Activated CD8-positive, alpha-beta memory T cell treated with anti-CD3 and anti-CD28 coated beads, Interleukin-2, amount 10 ng/mL, durations not matched to agents 7 days and 5 days (primary cell): Measurements from ENCODE around the gene PDE9A. TPM values are rescaled to one million over a fixed set of nuclear protein-coding genes. Genes with fewer than 3 reads are reported as not detected.

Experiments used
- ATAC-seq: fragments of 150-1000 bp; cut with Tn5 transposase; one replicate; pipeline ENCODE4 v1.10.0; 2021; ENCODE audit warnings: moderate library complexity
- CTCF ChIA-PET: fragments of 350-600 bp; sonication (Branson Sonifier 250); formaldehyde crosslinking; loops from one replicate; lab custom pipeline; 2021; ENCODE audit warnings: antibody characterized with exemption; lab: Charles Lee
- DNase-seq: peaks from one replicate; pipeline ENCODE4 v3.0.0-alpha.2; 2020
- H3K27ac Mint-ChIP-seq: one replicate; pipeline ENCODE4 v1.8.0; 2021; ENCODE audit warnings: mild to moderate bottlenecking, mixed read lengths
- H3K27me3 Mint-ChIP-seq: one replicate; pipeline ENCODE4 v1.8.0; 2021; ENCODE audit warnings: mixed read lengths
- H3K36me3 Mint-ChIP-seq: one replicate; pipeline ENCODE4 v1.8.0; 2021; ENCODE audit warnings: mild to moderate bottlenecking, mixed read lengths
- H3K4me1 Mint-ChIP-seq: one replicate; pipeline ENCODE4 v1.8.0; 2021; ENCODE audit warnings: mixed read lengths
- H3K4me3 Mint-ChIP-seq: one replicate; pipeline ENCODE4 v1.8.0; 2021; ENCODE audit warnings: mild to moderate bottlenecking, moderate library complexity, mixed read lengths
- H3K9me3 Mint-ChIP-seq: one replicate; pipeline ENCODE4 v1.8.0; 2022; ENCODE audit warnings: low read depth, mixed read lengths
- total RNA-seq, 2 experiments: library from RNA; stranded (reverse); gene quantifications; one replicate each; pipeline ENCODE4 v1.2.3, GENCODE V29; 2021

Gene PDE9A
- total RNA-seq, 2 experiments from 2014 or later: 2.0 to 6.8 TPM

DNA sequence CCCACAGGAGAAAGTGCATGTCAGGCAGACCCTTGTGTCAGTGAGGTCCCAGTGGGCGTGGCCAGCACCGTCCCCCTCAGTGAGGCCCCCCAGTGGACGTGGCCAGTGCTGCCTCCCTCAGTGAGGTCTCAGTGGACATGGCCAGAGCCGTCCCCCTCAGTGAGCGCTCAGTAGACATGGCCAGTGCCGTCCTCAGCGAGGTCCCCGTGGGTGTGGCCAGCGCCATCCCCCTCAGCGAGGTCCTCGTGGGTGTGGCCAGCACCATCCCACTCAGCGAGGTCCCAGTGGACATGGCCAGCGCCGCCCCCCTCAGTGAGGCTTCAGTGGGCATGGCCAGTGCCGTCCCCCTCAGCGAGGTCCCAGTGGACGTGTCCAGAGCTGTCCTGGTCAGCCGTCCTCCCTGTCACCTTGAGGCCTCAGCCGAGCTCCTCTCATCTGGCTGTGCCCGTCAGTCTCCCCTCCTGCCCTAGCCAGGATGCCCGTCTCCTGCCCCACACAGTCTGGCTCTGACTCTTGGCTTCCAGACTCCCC, 35.5 kb downstream of the PDE9A start:
- Mint-ChIP-seq H3K4me1 (peaks cover 17% of the 10 kb centered on the region), H3K27ac (no peak overlapping the region), H3K9me3 (no peaks in the 10 kb centered on the region), H3K27me3 (no peaks in the 10 kb centered on the region), H3K36me3 (no peaks in the 10 kb centered on the region), H3K4me3 (no peak overlapping the region)
- CTCF ChIA-PET: no interaction called here
- no peak for ATAC-seq
- DNase-seq: no peak

DNA sequence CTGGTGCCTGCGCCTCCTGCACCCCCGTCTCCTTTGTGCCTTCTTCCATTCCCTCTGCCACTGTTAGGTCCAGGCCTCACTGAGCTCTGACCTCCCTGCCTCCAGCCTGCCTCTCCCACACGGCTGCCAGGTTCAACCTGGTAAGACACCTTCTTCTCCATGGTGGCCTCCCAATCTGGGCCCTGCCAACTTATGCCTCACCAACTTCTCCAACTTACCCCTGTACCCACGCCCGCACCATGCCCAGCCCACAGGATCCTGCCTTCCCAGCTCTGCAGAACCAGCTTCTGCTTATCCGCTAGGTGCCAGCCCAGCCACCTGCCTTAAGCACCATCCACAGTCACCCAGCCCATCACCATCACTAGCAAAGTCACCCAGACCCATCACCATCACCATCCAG, 37.2 kb downstream of the PDE9A start:
- Mint-ChIP-seq H3K4me3 (no peak overlapping the region), H3K4me1 (peaks cover 3% of the 10 kb centered on the region), H3K9me3 (no peaks in the 10 kb centered on the region), H3K27ac (no peak overlapping the region), H3K27me3 (no peaks in the 10 kb centered on the region), H3K36me3 (no peaks in the 10 kb centered on the region)
- CTCF ChIA-PET: no interaction called here
- DNase-seq (no peak), ATAC-seq (no peak)

DNA sequence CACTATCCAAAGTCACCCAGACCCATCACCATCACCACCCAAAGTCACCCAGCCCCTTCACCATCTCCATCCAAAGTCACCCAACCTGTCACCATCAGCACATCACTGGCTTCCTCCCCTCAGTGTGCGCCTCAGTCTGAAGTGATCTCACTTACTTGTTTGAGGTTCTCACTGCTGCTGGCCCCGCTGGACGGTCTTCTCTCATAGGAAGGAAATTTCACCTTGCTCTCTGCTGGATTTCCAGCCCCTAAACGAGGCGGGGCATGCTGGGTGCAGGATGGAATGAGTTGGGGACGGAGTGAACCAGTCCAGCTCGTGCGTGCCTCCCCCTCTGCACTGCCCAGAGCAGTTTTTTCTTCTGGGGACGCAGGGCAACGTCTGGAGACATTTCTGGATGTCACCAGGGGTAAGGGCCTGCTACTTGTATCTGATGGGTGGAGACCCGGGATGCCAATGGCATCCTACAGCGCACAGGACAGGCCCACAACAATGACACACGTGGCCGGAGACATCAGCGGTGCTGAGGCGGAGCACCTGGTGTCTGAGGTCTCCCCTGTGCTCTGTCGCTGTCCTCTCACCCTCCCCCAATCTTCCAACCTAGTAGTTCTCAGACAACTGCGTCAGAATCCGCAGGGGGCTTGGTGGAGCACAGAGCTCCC, 38.6 kb downstream of the PDE9A start:
- CTCF ChIA-PET: no interaction called here
- Mint-ChIP-seq H3K27me3 (no peaks in the 10 kb centered on the region), H3K4me1 (no peaks in the 10 kb centered on the region)

DNA sequence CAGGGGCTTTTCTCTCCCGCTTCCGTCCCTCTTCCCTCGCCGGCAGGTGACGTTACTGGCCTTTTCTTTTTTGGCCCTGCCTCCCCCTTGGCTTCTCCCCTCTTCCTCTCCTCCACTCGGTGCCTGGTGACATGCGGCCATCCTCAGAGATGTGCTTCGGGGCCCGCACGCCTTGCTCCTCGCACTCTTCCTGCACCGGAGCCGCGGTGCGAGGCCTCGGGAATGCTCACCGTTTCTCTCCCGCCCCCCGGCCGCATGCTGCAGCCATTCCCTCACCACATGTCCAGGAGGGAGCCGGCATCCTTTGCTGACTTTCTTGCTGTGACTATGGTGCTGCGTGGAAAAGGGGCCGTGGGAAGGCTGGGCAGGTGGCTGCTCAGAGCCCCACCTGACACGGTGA, 39.3 kb downstream of the PDE9A start:
- CTCF ChIA-PET: no interaction called here
- Mint-ChIP-seq H3K27ac (no peak overlapping the region), H3K4me1 (no peaks in the 10 kb centered on the region), H3K9me3 (no peaks in the 10 kb centered on the region), H3K27me3 (no peaks in the 10 kb centered on the region), H3K36me3 (no peaks in the 10 kb centered on the region), H3K4me3 (no peak overlapping the region)
- ATAC-seq (no peak), DNase-seq (no peak)

More for the DNA sequence above, 38.6 kb downstream of the PDE9A start:
- no peak for DNase-seq
- no peak overlapping the region for H3K4me3 Mint-ChIP-seq
- no peaks in the 10 kb centered on the region for H3K9me3 Mint-ChIP-seq
- H3K36me3 Mint-ChIP-seq: no peaks in the 10 kb centered on the region
- ATAC-seq: no peak
- no peak overlapping the region for H3K27ac Mint-ChIP-seq

DNA sequence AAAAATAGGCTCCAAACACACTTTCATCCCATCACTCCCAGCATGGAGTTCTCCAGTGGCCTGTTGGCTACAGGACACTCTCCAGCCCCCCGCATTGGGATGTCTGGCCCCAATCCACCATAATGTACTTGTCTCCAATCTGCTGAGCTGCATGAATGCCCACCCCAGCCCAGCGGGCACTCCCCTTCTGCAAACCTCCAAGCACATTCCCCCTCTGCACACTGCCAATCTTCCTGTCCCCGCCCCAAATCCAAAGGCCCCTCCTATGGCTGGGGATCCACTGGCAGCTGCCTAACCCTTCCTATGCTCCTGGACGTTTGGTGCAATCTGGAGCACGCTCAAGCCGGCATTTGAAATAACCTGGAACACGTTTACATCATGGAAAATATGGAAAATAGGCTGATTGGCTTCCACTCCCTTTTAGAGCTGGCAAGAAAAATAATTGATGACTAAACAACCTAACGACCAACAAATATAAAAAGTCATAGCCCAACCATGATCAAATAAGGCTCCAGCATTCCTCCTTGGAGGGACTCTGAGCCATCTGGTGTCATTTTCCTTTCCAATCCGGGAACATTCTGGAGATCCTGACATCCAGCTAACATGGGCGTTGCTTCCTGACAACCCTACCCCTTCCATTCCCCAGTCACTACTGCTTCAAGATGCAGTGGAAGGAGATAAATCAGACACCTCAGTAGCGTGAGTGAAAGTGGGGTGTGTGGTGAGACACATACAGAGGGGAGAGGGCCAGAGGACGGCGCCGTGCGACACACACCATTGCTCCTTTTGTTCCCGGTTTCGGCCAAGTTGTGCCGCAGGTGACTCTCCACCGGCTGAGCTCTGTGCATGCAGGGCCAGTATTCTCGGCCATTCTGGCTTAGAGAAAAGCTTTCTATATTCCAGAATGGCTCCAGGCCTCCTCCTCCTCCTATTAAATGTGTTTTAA, 41.6 kb downstream of the PDE9A start:
- Mint-ChIP-seq H3K27me3 (no peaks in the 10 kb centered on the region), H3K27ac (no peak overlapping the region), H3K9me3 (no peaks in the 10 kb centered on the region), H3K4me3 (no peak overlapping the region), H3K36me3 (no peaks in the 10 kb centered on the region), H3K4me1 (no peaks in the 10 kb centered on the region)
- DNase-seq (no peak), ATAC-seq (no peak)
- CTCF ChIA-PET: no interaction called here

DNA sequence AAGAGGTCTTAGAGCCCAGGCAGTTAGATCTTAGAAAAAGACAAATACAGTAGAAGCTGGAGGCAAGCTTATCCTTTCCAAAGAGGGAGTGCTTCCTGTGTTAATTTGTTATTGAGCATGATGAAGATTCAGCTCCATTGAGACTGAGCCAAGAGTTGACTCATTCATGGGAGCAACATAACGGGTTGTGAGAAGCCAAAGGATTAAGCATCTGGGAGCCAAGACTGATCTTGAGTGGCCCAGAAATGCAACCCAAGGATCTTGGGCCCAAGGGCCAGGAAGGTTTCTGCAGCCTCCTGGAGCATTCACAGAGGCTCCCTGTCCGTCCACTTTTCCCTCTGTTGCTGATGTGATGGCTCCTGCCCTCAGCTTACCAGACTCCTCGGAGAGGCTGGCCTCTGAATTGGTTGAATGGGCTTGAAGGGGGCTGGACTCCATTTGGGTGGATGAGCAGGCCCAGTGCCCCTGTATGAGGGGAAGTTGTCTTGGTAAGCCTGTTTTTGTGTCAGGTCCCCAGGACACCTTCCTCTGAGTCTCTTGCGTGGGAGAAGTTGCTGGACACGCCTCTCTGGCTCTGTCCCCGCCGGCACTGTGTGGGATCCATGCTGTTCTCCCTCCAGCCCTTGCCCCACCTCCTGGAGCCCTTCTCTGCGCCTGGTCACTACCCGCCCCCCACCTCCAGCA, 42.4 kb downstream of the PDE9A start:
- Mint-ChIP-seq H3K27ac (no peak overlapping the region), H3K4me1 (no peaks in the 10 kb centered on the region), H3K4me3 (no peak overlapping the region), H3K9me3 (no peaks in the 10 kb centered on the region), H3K27me3 (peaks cover 4% of the 10 kb centered on the region), H3K36me3 (no peaks in the 10 kb centered on the region)
- DNase-seq: no peak
- CTCF ChIA-PET: no interaction called here
- ATAC-seq: no peak

DNA sequence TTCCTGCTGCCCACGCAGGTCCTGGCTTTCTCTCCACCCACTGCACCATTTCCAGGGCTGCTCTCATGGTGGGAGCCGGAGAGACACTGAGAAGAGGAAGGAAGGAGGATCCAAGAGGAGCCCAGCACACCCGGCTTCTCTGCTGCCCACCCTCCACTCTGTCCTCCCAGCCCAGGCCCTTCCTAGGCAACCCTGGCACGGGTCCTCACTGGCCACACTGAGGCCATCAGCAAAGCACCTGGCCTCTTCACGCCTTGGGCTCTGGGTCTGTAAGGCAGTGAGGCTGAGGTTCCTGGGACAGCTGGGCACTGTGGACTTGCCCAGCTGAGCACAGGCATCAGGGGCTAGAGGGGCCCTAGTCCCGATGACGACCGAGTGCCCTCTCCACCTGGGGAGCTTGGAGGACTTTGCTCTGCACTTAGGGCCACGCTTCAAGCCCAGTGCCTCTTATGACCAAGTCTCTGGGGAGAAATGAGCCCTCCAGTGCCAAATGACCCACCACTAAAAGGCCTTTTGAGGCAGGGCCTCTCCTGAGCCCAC, 43.1 kb downstream of the PDE9A start:
- CTCF ChIA-PET: no interaction called here
- Mint-ChIP-seq H3K36me3 (no peaks in the 10 kb centered on the region), H3K27me3 (peaks cover 7% of the 10 kb centered on the region), H3K27ac (no peak overlapping the region), H3K4me1 (no peaks in the 10 kb centered on the region), H3K4me3 (no peak overlapping the region), H3K9me3 (no peaks in the 10 kb centered on the region)
- DNase-seq (no peak), ATAC-seq (no peak)

DNA sequence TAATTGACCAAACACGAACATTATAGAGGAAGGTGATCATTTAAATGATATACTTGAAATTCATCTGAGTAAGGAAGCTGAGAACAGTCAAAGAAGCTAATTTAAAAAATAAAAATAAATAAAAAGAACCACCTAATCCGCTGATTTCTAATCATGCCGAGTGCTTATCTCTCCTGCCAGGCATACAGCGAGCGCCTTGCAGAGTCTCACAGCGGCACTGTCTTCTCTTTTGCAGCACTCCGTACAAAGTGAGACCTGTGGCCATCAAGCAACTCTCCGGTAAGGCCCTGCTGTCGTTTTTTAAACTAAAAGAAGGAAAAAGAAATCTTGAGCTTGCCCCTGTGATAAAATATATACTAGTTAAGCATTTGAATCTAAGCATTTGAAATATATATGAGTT, 45.3 kb downstream of the PDE9A start:
- DNase-seq (no peak), ATAC-seq (no peak)
- no peaks in the 10 kb centered on the region for H3K9me3 Mint-ChIP-seq
- H3K27me3 Mint-ChIP-seq: peaks cover 15% of the 10 kb centered on the region
- H3K4me1 Mint-ChIP-seq: no peaks in the 10 kb centered on the region
- H3K4me3 Mint-ChIP-seq: no peak overlapping the region
- no peaks in the 10 kb centered on the region for H3K36me3 Mint-ChIP-seq
- CTCF ChIA-PET: no interaction called here
- H3K27ac Mint-ChIP-seq: no peak overlapping the region

DNA sequence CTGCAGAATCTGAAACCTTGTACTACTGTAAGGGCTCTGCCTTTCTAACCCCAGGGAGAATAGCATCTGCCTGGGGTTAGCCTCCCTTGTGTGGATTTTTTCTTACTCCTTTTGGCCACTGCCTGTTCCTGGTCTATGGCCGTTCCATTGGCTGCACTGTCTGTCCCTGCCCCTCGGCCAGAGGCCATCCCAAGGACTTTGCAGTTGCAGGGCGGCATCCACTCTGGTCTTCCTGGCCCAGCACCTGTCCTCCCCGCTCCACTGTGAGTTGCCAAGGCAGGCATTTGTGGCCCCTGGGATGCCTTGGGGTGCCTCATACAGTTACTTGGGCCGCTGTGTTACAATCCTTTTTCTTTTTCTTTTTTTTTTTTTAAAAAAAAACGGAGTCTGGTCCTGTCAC, 45.8 kb downstream of the PDE9A start:
- DNase-seq (no peak), ATAC-seq (no peak)
- H3K27ac Mint-ChIP-seq: no peak overlapping the region
- peaks cover 15% of the 10 kb centered on the region for H3K27me3 Mint-ChIP-seq
- CTCF ChIA-PET: no interaction called here
- no peaks in the 10 kb centered on the region for H3K9me3 Mint-ChIP-seq
- H3K4me3 Mint-ChIP-seq: no peak overlapping the region
- no peaks in the 10 kb centered on the region for H3K36me3 Mint-ChIP-seq
- no peaks in the 10 kb centered on the region for H3K4me1 Mint-ChIP-seq

DNA sequence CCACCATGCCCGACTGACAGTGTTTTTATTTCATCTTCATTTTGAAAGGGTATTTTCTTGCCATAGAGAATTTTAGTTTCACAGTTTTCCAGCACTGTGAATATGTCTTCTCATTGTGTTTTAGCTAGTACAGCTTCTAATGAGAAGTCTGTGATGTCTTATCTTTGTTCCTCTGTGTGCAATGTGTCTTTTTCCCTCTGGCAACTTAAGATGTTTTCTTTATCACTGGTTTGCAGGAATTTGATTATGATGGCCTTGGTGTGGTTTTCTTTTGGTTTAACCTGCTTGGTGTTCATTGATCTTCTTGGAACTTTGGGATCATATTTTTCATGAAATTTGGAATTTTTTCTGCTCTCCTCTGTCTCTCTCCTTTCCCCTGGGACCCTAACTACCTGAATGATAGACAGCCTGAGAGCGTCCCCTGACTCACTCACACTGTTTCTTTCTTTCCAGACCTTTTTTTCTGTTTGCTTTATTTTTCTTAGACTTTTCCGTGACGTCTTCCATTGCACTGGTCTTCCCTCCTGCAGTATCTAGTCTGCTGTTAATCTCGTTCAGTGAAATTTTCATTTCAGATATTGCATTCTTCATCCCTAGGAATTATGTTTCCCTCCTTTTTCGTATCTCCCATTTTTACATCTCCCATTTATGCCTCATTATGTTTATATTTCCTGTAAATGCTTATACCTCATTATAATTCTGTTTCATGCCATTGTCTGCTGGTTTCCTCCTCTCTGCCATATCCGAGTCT, 48.5 kb downstream of the PDE9A start:
- no peak overlapping the region for H3K4me3 Mint-ChIP-seq
- DNase-seq (no peak), ATAC-seq (no peak)
- no peaks in the 10 kb centered on the region for H3K4me1 Mint-ChIP-seq
- CTCF ChIA-PET: no interaction called here
- H3K27me3 Mint-ChIP-seq: peaks cover 15% of the 10 kb centered on the region
- no peak overlapping the region for H3K27ac Mint-ChIP-seq
- H3K9me3 Mint-ChIP-seq: no peaks in the 10 kb centered on the region
- no peaks in the 10 kb centered on the region for H3K36me3 Mint-ChIP-seq

DNA sequence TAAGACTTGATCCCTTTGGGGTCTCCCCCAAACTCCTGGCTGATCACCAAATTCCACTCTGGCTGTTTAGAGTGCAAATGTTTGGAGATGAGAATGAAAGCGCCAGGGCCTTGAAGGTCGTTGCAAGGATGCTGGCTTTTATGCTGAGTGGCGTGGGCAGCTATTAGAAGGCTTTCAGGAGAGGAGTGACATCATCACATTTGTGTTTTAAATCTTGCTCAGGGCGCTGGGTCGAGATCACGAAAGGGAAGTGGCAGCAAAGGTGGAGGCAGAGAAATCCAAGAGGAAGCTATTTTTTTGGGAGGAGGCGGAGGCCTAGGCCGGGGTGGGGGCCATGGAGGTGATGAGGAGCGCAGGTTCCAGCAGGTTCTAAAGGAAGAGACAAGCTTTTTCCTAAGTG, 49.3 kb downstream of the PDE9A start:
- ATAC-seq (no peak), DNase-seq (no peak)
- Mint-ChIP-seq H3K27ac (no peak overlapping the region), H3K27me3 (peaks cover 15% of the 10 kb centered on the region), H3K36me3 (no peaks in the 10 kb centered on the region), H3K4me3 (no peak overlapping the region), H3K4me1 (no peaks in the 10 kb centered on the region), H3K9me3 (no peaks in the 10 kb centered on the region)
- CTCF ChIA-PET: no interaction called here

DNA sequence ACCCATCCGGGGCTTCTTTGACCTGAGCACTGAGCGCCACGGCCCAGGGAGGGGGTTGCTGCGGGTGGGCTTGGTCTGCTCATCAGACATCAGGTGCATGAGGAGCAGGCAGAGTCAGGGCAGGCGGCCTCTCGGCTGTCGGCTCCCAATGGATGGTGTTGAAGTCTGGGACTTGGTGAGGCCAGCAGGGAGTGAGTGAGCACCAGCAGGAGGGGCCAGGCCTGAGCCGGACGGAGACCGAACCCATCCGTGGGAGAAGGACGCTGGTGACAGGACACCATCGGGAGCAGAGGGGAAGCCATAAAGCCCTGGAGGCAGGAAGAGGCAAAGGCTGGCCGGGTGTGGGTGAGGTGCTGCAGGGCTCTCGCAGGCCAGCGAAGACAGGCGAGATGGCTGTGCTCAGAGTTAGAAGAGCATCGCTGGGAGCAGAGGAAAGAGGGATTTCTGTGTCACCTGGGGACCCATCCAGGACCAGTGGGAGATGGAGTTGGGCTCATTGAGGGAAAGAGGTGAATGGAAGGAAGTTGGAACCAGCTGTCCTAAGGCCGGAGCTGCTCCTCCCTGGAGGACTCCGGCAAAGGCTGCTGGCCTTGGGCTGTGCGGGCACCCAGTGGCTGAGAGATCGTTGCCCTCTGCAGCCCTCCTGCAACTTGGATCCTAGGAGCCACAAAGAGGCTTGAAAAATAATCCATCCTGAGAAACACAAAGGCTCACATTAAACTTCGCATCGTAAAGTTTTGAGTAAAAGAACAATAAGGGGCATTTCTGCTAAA, 49.9 kb downstream of the PDE9A start:
- DNase-seq (no peak), ATAC-seq (no peak)
- H3K36me3 Mint-ChIP-seq: no peaks in the 10 kb centered on the region
- H3K9me3 Mint-ChIP-seq: no peaks in the 10 kb centered on the region
- no peak overlapping the region for H3K27ac Mint-ChIP-seq
- peaks cover 15% of the 10 kb centered on the region for H3K27me3 Mint-ChIP-seq
- CTCF ChIA-PET: no interaction called here
- no peak overlapping the region for H3K4me3 Mint-ChIP-seq
- no peaks in the 10 kb centered on the region for H3K4me1 Mint-ChIP-seq
